DND-41 (cell line): ENCODE results near the gene FARP1.

Source experiments
- ATAC-seq: fragments of 200-7000 bp; cut with Tn5 transposase; 3 replicates; pipeline ENCODE4 v1.9.1; 2021; ENCODE audit warnings: low read depth; ENCODE audit not compliant: insufficient read depth
- DNase-seq: peaks from one replicate; pipeline ENCODE4 v3.0.0-alpha.2; 2020
- H2AFZ ChIP-seq: 2 replicates; pipeline ENCODE4 v1.6.0; 2012; ENCODE audit warnings: low read depth, low read length
- H3K27ac ChIP-seq: 2 replicates; pipeline ENCODE4 v1.5.1; 2012; ENCODE audit warnings: low read length, inconsistent platforms
- H3K27me3 ChIP-seq: fragments of 200-600 bp; sonication (generic); 2 replicates; pipeline ENCODE4 v1.6.0; 2012; ENCODE audit warnings: low read length, mild to moderate bottlenecking, inconsistent platforms; ENCODE audit not compliant: insufficient read depth, poor library complexity
- H3K36me3 ChIP-seq: 2 replicates; pipeline ENCODE4 v1.5.1; 2012; ENCODE audit warnings: low read length, inconsistent platforms; ENCODE audit not compliant: insufficient read depth
- H3K4me1 ChIP-seq: 2 replicates; pipeline ENCODE4 v1.5.1; 2012; ENCODE audit warnings: mild to moderate bottlenecking, low read length; ENCODE audit not compliant: insufficient read depth
- H3K4me2 ChIP-seq: 2 replicates; pipeline ENCODE4 v1.6.0; 2012; ENCODE audit warnings: mild to moderate bottlenecking, moderate library complexity, low read length, inconsistent platforms; ENCODE audit not compliant: insufficient read depth
- H3K4me3 ChIP-seq, 2 experiments: fragments of 200-600 bp in 1 of 2; shearing (Covaris generic) in 1 of 2; 2 replicates each; pipeline ENCODE4 v1.5.1; 2012 to 2016; ENCODE audit warnings: inconsistent platforms in 2 of 2, low read length in 2 of 2, mild to moderate bottlenecking in 2 of 2, low read depth in 1 of 2, moderate library complexity in 1 of 2
- H3K79me2 ChIP-seq: 2 replicates; pipeline ENCODE4 v1.6.0; 2012; ENCODE audit warnings: low read length, inconsistent platforms; ENCODE audit not compliant: insufficient read depth
- H3K9ac ChIP-seq: 2 replicates; pipeline ENCODE4 v1.6.0; 2012; ENCODE audit warnings: low read depth, mild to moderate bottlenecking, inconsistent platforms, low read length, moderate library complexity
- H3K9me3 ChIP-seq: 2 replicates; pipeline ENCODE4 v1.5.1; 2012; ENCODE audit warnings: low read length, moderate library complexity, mild to moderate bottlenecking, inconsistent platforms; ENCODE audit not compliant: insufficient read depth, severe bottlenecking
- H4K20me1 ChIP-seq: 2 replicates; pipeline ENCODE4 v1.6.0; 2012; ENCODE audit warnings: low read length; ENCODE audit not compliant: insufficient read depth
- EZH2 ChIP-seq: IDR thresholded peaks from 3 replicates; pipeline ENCODE4 v1.6.1; 2012; ENCODE audit warnings: borderline replicate concordance, low read depth, mild to moderate bottlenecking, moderate library complexity, low read length, inconsistent platforms; ENCODE audit not compliant: severe bottlenecking
- TF ChIP-seq, protein P1 (sequence below): IDR thresholded peaks from 2 replicates; pipeline ENCODE4 v1.5.1; 2012; ENCODE audit warnings: borderline replicate concordance, low read length, moderate library complexity, mild to moderate bottlenecking; ENCODE audit not compliant: poor library complexity, severe bottlenecking; ENCODE audit errors: extremely low read depth

The FARP1 gene

DNA sequence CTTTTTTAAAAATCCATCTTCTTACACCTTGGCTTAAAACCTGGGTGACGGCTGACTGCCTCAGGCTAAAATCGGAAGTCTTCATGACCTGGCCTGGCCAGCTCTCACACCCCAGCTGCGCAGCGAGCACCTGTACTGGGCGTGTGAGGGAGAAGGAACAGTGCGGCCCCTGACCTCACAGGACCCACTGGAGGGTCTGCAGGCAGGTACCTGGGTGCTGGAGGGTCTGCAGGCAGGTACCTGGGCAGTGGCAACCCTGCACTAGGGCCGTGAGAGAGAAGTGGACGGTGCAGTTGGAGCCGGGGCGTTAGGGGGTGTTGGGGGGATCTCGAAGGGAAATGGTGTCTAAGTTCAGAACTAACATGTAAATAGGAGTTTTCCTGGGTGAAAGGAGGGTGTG, 289.7 kb downstream of the FARP1 start:
- Histone ChIP-seq H3K27me3 (peaks cover 2% of the 10 kb centered on the region), H4K20me1 (no peaks in the 10 kb centered on the region), H3K79me2 (no peaks in the 10 kb centered on the region), H3K4me3 (no peak overlapping the region), H3K27ac (no peak overlapping the region), H3K9ac (no peak overlapping the region), H3K4me1 (no peaks in the 10 kb centered on the region), H3K36me3 (no peaks in the 10 kb centered on the region), H3K9me3 (no peaks in the 10 kb centered on the region), H2AFZ (no peak overlapping the region), H3K4me2 (no peak overlapping the region)
- TF ChIP-seq EZH2: no peak
- TF ChIP-seq, protein P1, sequence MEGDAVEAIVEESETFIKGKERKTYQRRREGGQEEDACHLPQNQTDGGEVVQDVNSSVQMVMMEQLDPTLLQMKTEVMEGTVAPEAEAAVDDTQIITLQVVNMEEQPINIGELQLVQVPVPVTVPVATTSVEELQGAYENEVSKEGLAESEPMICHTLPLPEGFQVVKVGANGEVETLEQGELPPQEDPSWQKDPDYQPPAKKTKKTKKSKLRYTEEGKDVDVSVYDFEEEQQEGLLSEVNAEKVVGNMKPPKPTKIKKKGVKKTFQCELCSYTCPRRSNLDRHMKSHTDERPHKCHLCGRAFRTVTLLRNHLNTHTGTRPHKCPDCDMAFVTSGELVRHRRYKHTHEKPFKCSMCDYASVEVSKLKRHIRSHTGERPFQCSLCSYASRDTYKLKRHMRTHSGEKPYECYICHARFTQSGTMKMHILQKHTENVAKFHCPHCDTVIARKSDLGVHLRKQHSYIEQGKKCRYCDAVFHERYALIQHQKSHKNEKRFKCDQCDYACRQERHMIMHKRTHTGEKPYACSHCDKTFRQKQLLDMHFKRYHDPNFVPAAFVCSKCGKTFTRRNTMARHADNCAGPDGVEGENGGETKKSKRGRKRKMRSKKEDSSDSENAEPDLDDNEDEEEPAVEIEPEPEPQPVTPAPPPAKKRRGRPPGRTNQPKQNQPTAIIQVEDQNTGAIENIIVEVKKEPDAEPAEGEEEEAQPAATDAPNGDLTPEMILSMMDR: no peak
- DNase-seq (no peak), ATAC-seq (no peak)

DNA sequence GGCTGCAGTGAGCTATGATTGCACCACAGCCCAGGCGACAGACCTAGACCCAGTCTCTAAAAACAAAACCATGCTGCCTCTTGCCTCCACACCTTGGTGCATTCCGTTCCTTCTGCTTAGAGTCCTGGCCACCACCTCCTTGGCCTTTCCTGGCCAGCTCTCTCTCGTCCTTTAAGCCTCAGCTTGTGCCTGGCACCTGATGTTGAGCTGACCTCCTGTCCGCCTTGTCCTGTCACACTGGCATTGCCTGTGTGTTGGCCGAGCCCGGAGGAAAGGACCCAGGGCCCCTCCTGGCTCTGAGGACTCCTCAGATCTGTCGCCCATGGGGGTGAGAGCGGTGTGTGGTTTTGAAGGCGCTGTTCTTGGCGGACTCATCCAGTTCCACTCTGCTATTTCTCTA, 290.8 kb downstream of the FARP1 start:
- ATAC-seq (no peak), DNase-seq (no peak)
- no peak overlapping the region for H3K4me2 ChIP-seq
- no peak for TF ChIP-seq EZH2
- TF ChIP-seq, protein P1: no peak
- H3K27ac ChIP-seq: no peak overlapping the region
- no peaks in the 10 kb centered on the region for H3K79me2 ChIP-seq
- H3K36me3 ChIP-seq: no peaks in the 10 kb centered on the region
- H3K4me1 ChIP-seq: no peaks in the 10 kb centered on the region
- no peaks in the 10 kb centered on the region for H3K9me3 ChIP-seq
- no peak overlapping the region for H3K9ac ChIP-seq
- no peak overlapping the region for H2AFZ ChIP-seq
- no peaks in the 10 kb centered on the region for H4K20me1 ChIP-seq
- no peak overlapping the region for H3K4me3 ChIP-seq
- H3K27me3 ChIP-seq: peaks cover 2% of the 10 kb centered on the region

DNA sequence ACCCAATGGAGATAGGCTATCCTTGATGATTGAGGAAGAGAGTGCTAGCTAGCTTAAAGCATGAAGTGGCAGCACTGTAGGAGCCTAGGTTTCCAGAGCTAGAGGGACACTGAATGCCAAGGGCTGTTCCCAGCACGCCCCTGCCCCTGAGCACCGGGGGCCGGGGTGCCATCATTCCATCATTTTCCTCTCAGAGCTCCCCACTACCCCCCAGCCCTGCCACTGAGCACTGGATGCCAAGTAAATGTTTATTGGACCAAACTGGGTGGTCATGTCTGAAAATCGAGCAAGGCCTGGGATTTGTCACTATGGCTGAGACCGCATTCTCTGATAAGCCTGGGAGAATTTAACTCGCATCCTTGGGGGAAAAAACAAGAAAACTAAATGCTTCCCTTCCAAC, 291.2 kb downstream of the FARP1 start:
- Histone ChIP-seq H3K4me1 (no peaks in the 10 kb centered on the region), H4K20me1 (no peaks in the 10 kb centered on the region), H3K27ac (no peak overlapping the region), H3K9me3 (no peaks in the 10 kb centered on the region), H3K79me2 (no peaks in the 10 kb centered on the region), H3K27me3 (peaks cover 2% of the 10 kb centered on the region), H3K4me3 (no peak overlapping the region), H3K4me2 (no peak overlapping the region), H3K36me3 (no peaks in the 10 kb centered on the region), H3K9ac (no peak overlapping the region), H2AFZ (no peak overlapping the region)
- DNase-seq: no peak
- TF ChIP-seq EZH2: no peak
- TF ChIP-seq, protein P1: no peak
- no peak for ATAC-seq

DNA sequence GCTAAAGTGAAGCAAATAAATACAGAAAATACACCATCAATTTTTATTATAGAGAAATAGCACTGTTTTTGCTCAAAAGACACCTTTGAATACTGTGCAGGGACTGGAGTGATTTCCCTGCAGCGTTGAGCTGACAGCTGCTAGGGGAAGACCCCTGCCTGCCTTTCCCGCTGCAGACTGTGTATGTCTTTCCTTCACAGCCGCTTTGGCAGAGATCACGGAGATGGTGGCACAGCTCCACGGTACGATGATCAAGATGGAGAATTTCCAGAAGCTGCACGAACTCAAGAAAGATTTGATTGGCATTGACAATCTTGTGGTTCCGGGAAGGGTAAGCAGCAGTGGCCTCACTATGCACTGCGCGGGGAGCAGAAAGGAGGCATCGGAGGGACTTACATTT, 292.5 kb downstream of the FARP1 start:
- no peaks in the 10 kb centered on the region for H3K9me3 ChIP-seq
- no peak for DNase-seq
- TF ChIP-seq, protein P1: no peak
- TF ChIP-seq EZH2: no peak

More for the DNA sequence above, 292.5 kb downstream of the FARP1 start:
- no peak overlapping the region for H3K27ac ChIP-seq
- no peaks in the 10 kb centered on the region for H3K4me1 ChIP-seq
- peaks cover 2% of the 10 kb centered on the region for H3K27me3 ChIP-seq
- no peak overlapping the region for H3K9ac ChIP-seq
- H2AFZ ChIP-seq: no peak overlapping the region
- no peaks in the 10 kb centered on the region for H3K79me2 ChIP-seq
- no peak for ATAC-seq
- no peaks in the 10 kb centered on the region; the same call in 1 of the 2 replicates for H4K20me1 ChIP-seq
- no peak overlapping the region for H3K4me3 ChIP-seq
- H3K4me2 ChIP-seq: no peak overlapping the region
- no peaks in the 10 kb centered on the region for H3K36me3 ChIP-seq
